ENCODE data around the gene ZBTB34.

Gene ZBTB34

GRCh38 chr9:126882746-126883145 lies 22.3 kb downstream of the ZBTB34 start:
- H3K36me3 ChIP-seq (ENCODE audit: insufficient read depth, low read length) = peaks cover 36% of the 10 kb centered on the region
- no peaks in the 10 kb centered on the region for H3K27me3 ChIP-seq (ENCODE audit: control insufficient read depth in 1 of 2, insufficient read depth in 2 of 2, low read length in 2 of 2)
- H3K4me3 ChIP-seq (ENCODE audit: low read depth in 1 of 2, low read length in 2 of 2) = no peak overlapping the region
- H3K4me1 ChIP-seq (ENCODE audit: insufficient read depth, low read length) = no peaks in the 10 kb centered on the region
- H3K9me3 ChIP-seq (ENCODE audit: low read length) = no peaks in the 10 kb centered on the region
- H3K27ac ChIP-seq (ENCODE audit: low read depth, low read length) = no peak overlapping the region
- no peak overlapping the region for H3K9ac ChIP-seq (ENCODE audit: low read length)

- Histone ChIP-seq H3K4me3 (ENCODE audit: low read depth in 1 of 2, low read length in 2 of 2) (no peak overlapping the region), H3K4me1 (ENCODE audit: insufficient read depth, low read length) (no peaks in the 10 kb centered on the region), H3K9ac (ENCODE audit: low read length) (no peak overlapping the region), H3K27me3 (ENCODE audit: control insufficient read depth in 1 of 2, insufficient read depth in 2 of 2, low read length in 2 of 2) (no peaks in the 10 kb centered on the region), H3K36me3 (ENCODE audit: insufficient read depth, low read length) (peaks cover 36% of the 10 kb centered on the region), H3K27ac (ENCODE audit: low read depth, low read length) (no peak overlapping the region), H3K9me3 (ENCODE audit: low read length) (no peaks in the 10 kb centered on the region)
Measured at GRCh38 chr9:126883636-126884035, 23.2 kb downstream of the ZBTB34 start.

DNA sequence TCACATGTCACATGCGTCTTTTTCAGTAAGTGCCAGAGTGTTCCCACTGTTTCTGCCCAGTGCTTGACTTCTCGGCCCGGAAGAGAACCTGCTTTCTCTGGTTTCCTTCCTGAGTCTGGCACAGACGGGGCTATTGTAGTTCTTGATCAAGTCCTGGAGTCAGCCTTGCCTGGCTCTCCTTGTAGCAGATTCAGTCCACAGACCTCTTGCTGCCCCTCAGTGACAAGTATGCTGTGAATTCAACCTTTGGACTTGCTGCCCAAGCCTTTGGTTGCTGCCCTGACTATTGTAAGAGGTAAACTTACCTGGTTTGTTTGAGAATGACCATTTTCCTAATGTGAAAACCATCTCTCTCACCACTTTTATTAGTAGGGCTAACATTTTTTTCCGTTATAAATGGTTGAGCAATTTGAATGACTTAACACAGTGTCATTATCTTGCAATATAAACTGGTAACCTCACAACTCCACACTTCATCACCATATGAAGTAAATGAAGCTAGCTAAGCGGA lies 24.7 kb downstream of the ZBTB34 start:
- H3K9ac ChIP-seq (ENCODE audit: low read length) = no peak overlapping the region
- H3K27me3 ChIP-seq (ENCODE audit: control insufficient read depth in 1 of 2, insufficient read depth in 2 of 2, low read length in 2 of 2) = no peaks in the 10 kb centered on the region
- no peak overlapping the region for H3K27ac ChIP-seq (ENCODE audit: low read depth, low read length)
- no peaks in the 10 kb centered on the region for H3K4me1 ChIP-seq (ENCODE audit: insufficient read depth, low read length)
- H3K4me3 ChIP-seq (ENCODE audit: low read depth in 1 of 2, low read length in 2 of 2) = no peak overlapping the region
- H3K9me3 ChIP-seq (ENCODE audit: low read length) = no peaks in the 10 kb centered on the region
- peaks cover 30% of the 10 kb centered on the region for H3K36me3 ChIP-seq (ENCODE audit: insufficient read depth, low read length)

DNA sequence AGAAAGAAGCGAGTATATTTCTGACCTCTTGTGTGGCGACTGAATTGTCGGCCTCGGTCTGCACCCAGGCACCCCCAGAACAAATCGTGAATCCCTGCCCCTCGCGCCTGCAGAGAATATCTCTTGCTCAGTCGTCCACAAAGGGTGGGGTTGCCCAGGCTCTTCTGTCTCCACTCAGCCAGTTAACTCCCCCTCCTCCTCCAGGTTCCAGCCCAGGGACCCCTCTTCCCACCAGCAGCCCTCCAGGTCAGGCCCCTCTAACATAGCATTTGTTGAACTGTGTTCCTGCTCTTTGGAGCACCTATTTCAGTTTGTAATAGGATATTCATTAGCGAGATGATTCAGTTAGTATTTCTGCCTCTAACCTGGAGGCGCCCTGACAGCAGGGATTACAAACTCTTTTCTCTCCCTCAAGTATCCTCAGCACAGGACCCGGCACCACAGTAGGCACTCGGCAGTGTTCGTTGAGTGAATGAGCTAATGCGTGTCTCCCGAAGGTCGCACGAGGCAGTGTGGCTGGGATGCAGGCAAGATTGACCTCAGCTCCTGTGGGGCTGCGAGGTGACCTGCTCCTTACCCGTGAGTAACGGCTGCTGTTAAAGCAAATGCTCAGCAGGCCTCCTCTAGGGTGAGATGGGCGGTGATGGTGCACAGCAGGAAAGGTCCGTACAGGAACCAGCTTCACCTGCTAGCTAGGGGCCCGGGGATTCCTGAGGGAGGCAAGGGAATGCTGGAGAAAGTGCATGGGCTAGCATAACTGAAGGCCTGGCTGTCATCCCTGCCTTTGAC lies 25.8 kb downstream of the ZBTB34 start:
- Histone ChIP-seq H3K27me3 (ENCODE audit: control insufficient read depth in 1 of 2, insufficient read depth in 2 of 2, low read length in 2 of 2) (no peaks in the 10 kb centered on the region), H3K36me3 (ENCODE audit: insufficient read depth, low read length) (peaks cover 21% of the 10 kb centered on the region), H3K27ac (ENCODE audit: low read depth, low read length) (no peak overlapping the region), H3K4me3 (ENCODE audit: low read depth in 1 of 2, low read length in 2 of 2) (no peak overlapping the region), H3K9me3 (ENCODE audit: low read length) (no peaks in the 10 kb centered on the region), H3K9ac (ENCODE audit: low read length) (no peak overlapping the region), H3K4me1 (ENCODE audit: insufficient read depth, low read length) (no peaks in the 10 kb centered on the region)

- Histone ChIP-seq H3K4me3 (ENCODE audit: low read depth in 1 of 2, low read length in 2 of 2) (no peak overlapping the region), H3K27me3 (ENCODE audit: control insufficient read depth in 1 of 2, insufficient read depth in 2 of 2, low read length in 2 of 2) (no peaks in the 10 kb centered on the region), H3K9ac (ENCODE audit: low read length) (no peak overlapping the region), H3K36me3 (ENCODE audit: insufficient read depth, low read length) (peaks cover 15% of the 10 kb centered on the region), H3K27ac (ENCODE audit: low read depth, low read length) (no peak overlapping the region), H3K9me3 (ENCODE audit: low read length) (no peaks in the 10 kb centered on the region), H3K4me1 (ENCODE audit: insufficient read depth, low read length) (no peaks in the 10 kb centered on the region)
Measured at GRCh38 chr9:126886897-126887296, 26.5 kb downstream of the ZBTB34 start.

- Histone ChIP-seq H3K9me3 (ENCODE audit: low read length) (no peaks in the 10 kb centered on the region), H3K27ac (ENCODE audit: low read depth, low read length) (no peak overlapping the region), H3K27me3 (ENCODE audit: control insufficient read depth in 1 of 2, insufficient read depth in 2 of 2, low read length in 2 of 2) (no peaks in the 10 kb centered on the region), H3K9ac (ENCODE audit: low read length) (no peak overlapping the region), H3K36me3 (ENCODE audit: insufficient read depth, low read length) (no peaks in the 10 kb centered on the region), H3K4me1 (ENCODE audit: insufficient read depth, low read length) (no peaks in the 10 kb centered on the region), H3K4me3 (ENCODE audit: low read depth in 1 of 2, low read length in 2 of 2) (no peak overlapping the region)
Measured at GRCh38 chr9:126891676-126892075, 31.2 kb downstream of the ZBTB34 start.

DNA sequence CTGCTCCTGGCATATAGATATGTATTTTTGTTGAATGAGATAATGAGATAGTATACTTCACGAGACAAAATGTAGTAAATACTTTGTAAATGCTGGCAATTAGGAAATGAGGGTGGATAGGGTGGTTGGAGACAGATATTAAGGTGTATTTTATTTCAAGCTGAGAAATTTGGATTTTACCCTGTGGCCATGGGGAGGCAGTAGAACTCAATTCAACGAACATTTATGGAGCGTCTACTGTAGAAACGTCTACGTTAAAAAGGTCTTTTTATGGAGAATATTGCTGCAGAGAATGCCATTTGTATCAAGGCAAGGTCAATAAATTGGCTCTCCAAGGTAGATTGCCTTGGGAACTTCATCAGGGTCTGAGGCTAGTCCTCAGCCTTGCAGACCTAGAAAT lies 32.6 kb downstream of the ZBTB34 start:
- no peaks in the 10 kb centered on the region for H3K9me3 ChIP-seq (ENCODE audit: low read length)

GRCh38 chr9:126894052-126894603 lies 33.7 kb downstream of the ZBTB34 start:
- Histone ChIP-seq H3K4me3 (ENCODE audit: low read depth in 1 of 2, low read length in 2 of 2) (no peak overlapping the region), H3K27ac (ENCODE audit: low read depth, low read length) (no peak overlapping the region), H3K9me3 (ENCODE audit: low read length) (no peaks in the 10 kb centered on the region), H3K36me3 (ENCODE audit: insufficient read depth, low read length) (no peaks in the 10 kb centered on the region), H3K9ac (ENCODE audit: low read length) (no peak overlapping the region), H3K27me3 (ENCODE audit: control insufficient read depth in 1 of 2, insufficient read depth in 2 of 2, low read length in 2 of 2) (no peaks in the 10 kb centered on the region), H3K4me1 (ENCODE audit: insufficient read depth, low read length) (no peaks in the 10 kb centered on the region)

More for the DNA sequence above, 32.6 kb downstream of the ZBTB34 start:
- Histone ChIP-seq H3K36me3 (ENCODE audit: insufficient read depth, low read length) (no peaks in the 10 kb centered on the region), H3K4me1 (ENCODE audit: insufficient read depth, low read length) (no peaks in the 10 kb centered on the region), H3K27me3 (ENCODE audit: control insufficient read depth in 1 of 2, insufficient read depth in 2 of 2, low read length in 2 of 2) (no peaks in the 10 kb centered on the region), H3K4me3 (ENCODE audit: low read depth in 1 of 2, low read length in 2 of 2) (no peak overlapping the region), H3K9ac (ENCODE audit: low read length) (no peak overlapping the region), H3K27ac (ENCODE audit: low read depth, low read length) (no peak overlapping the region)

GRCh38 chr9:126902210-126902609 lies 41.8 kb downstream of the ZBTB34 start:
- H3K9me3 ChIP-seq (ENCODE audit: low read length) = no peaks in the 10 kb centered on the region
- H3K9ac ChIP-seq (ENCODE audit: low read length) = no peak overlapping the region
- peaks cover 0 to 4% of the 10 kb centered on the region in 2 donors for H3K27me3 ChIP-seq (ENCODE audit: control insufficient read depth in 1 of 2, insufficient read depth in 2 of 2, low read length in 2 of 2)
- H3K36me3 ChIP-seq (ENCODE audit: insufficient read depth, low read length) = no peaks in the 10 kb centered on the region
- H3K4me3 ChIP-seq (ENCODE audit: low read depth in 1 of 2, low read length in 2 of 2) = no peak overlapping the region
- no peaks in the 10 kb centered on the region for H3K4me1 ChIP-seq (ENCODE audit: insufficient read depth, low read length)
- no peak overlapping the region for H3K27ac ChIP-seq (ENCODE audit: low read depth, low read length)

GRCh38 chr9:126904586-126904985 lies 44.1 kb downstream of the ZBTB34 start:
- no peak overlapping the region for H3K9ac ChIP-seq (ENCODE audit: low read length)
- H3K36me3 ChIP-seq (ENCODE audit: insufficient read depth, low read length) = no peaks in the 10 kb centered on the region
- H3K27ac ChIP-seq (ENCODE audit: low read depth, low read length) = no peak overlapping the region
- H3K9me3 ChIP-seq (ENCODE audit: low read length) = no peaks in the 10 kb centered on the region
- no peak overlapping the region for H3K4me3 ChIP-seq (ENCODE audit: low read depth in 1 of 2, low read length in 2 of 2)
- no peaks in the 10 kb centered on the region for H3K4me1 ChIP-seq (ENCODE audit: insufficient read depth, low read length)
- peaks cover 3 to 4% of the 10 kb centered on the region in 2 donors for H3K27me3 ChIP-seq (ENCODE audit: control insufficient read depth in 1 of 2, insufficient read depth in 2 of 2, low read length in 2 of 2)

- Histone ChIP-seq H3K4me3 (ENCODE audit: low read depth in 1 of 2, low read length in 2 of 2) (no peak overlapping the region), H3K4me1 (ENCODE audit: insufficient read depth, low read length) (no peaks in the 10 kb centered on the region), H3K27me3 (ENCODE audit: control insufficient read depth in 1 of 2, insufficient read depth in 2 of 2, low read length in 2 of 2) (peaks cover 3 to 4% of the 10 kb centered on the region in 2 donors), H3K27ac (ENCODE audit: low read depth, low read length) (no peak overlapping the region), H3K9ac (ENCODE audit: low read length) (no peak overlapping the region), H3K36me3 (ENCODE audit: insufficient read depth, low read length) (no peaks in the 10 kb centered on the region), H3K9me3 (ENCODE audit: low read length) (no peaks in the 10 kb centered on the region)
Measured at GRCh38 chr9:126906091-126906490, 45.7 kb downstream of the ZBTB34 start.

DNA sequence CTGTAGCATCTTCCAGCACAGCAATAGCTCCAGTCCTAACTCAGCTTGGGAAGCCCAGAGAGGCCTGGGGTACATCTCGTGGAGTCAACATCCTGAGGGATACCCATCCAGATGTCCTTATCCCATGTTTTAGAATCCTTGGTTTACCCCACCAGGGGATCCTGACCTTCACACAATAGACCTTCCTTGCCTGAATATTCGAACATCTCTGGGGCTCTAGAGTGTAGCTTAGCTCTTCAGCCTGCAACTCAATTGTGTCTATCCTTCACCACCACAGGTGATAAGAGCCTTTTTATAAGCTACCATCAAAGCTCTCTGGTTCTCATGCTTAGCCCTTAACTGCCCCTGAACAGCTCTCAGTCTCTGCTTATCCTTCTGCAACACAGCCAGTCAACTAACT lies 46.6 kb downstream of the ZBTB34 start:
- Histone ChIP-seq H3K9me3 (ENCODE audit: low read length) (no peaks in the 10 kb centered on the region), H3K4me3 (ENCODE audit: low read depth in 1 of 2, low read length in 2 of 2) (no peak overlapping the region), H3K9ac (ENCODE audit: low read length) (no peak overlapping the region), H3K4me1 (ENCODE audit: insufficient read depth, low read length) (no peaks in the 10 kb centered on the region), H3K27me3 (ENCODE audit: control insufficient read depth in 1 of 2, insufficient read depth in 2 of 2, low read length in 2 of 2) (peaks cover 3 to 4% of the 10 kb centered on the region in 2 donors), H3K27ac (ENCODE audit: low read depth, low read length) (no peak overlapping the region), H3K36me3 (ENCODE audit: insufficient read depth, low read length) (no peaks in the 10 kb centered on the region)
